ENCODE data around the gene MAPK12. TPM values are rescaled to one million over a fixed set of nuclear protein-coding genes. Genes with fewer than 3 reads are reported as not detected.

Gene MAPK12
- 88.5 TPM for total RNA-seq (ENCODE audit: unreplicated experiment)
- long read RNA-seq, partial matches to known transcripts: 8 of 14 reads
- long read RNA-seq, other reads (novel, unspliced or antisense): 5 of 14 reads

- peaks cover 10% of the 10 kb centered on the region for H3K27me3 Mint-ChIP-seq (ENCODE audit: unreplicated experiment)
- H3K4me1 Mint-ChIP-seq (ENCODE audit: low read depth, unreplicated experiment): no peaks in the 10 kb centered on the region
- no peak within 1 kb of the TSS for H3K27ac Mint-ChIP-seq (ENCODE audit: unreplicated experiment)
- no peaks in the 10 kb centered on the region for H3K36me3 Mint-ChIP-seq (ENCODE audit: unreplicated experiment)
- no peak for TF ChIP-seq CTCF (IDR thresholded peaks at IDR 0.05; ENCODE audit: partially characterized antibody, unreplicated experiment)
- H3K9me3 Mint-ChIP-seq (ENCODE audit: unreplicated experiment): no peaks in the 10 kb centered on the region
- DNase-seq: peak; percentile 79
- H3K4me3 Mint-ChIP-seq (ENCODE audit: unreplicated experiment): peak within 1 kb of the TSS; percentile 76
Observed at GRCh38 chr22:50261615-50262459, at the start of gene MAPK12. MAPK12 (minus strand) TSS chr22:50261683; CDS start chr22:50261509, 174 bp downstream.

- H3K9me3 Mint-ChIP-seq (ENCODE audit: unreplicated experiment): peaks cover 3% of the 10 kb centered on the region
- H3K4me1 Mint-ChIP-seq (ENCODE audit: low read depth, unreplicated experiment): peaks cover 13% of the 10 kb centered on the region
- peaks cover 8% of the 10 kb centered on the region for H3K27me3 Mint-ChIP-seq (ENCODE audit: unreplicated experiment)
- no peak for TF ChIP-seq CTCF (IDR thresholded peaks at IDR 0.05; ENCODE audit: partially characterized antibody, unreplicated experiment)
- DNase-seq: no peak
- no peak overlapping the region for H3K4me3 Mint-ChIP-seq (ENCODE audit: unreplicated experiment)
- no peak overlapping the region for H3K27ac Mint-ChIP-seq (ENCODE audit: unreplicated experiment)
- no peaks in the 10 kb centered on the region for H3K36me3 Mint-ChIP-seq (ENCODE audit: unreplicated experiment)
Observed at GRCh38 chr22:50310949-50311444, 49.5 kb upstream of the MAPK12 start.

GRCh38 chr22:50310031-50310722 is 48.7 kb upstream of the MAPK12 start:
- Mint-ChIP-seq H3K27ac (ENCODE audit: unreplicated experiment) (no peak overlapping the region), H3K36me3 (ENCODE audit: unreplicated experiment) (no peaks in the 10 kb centered on the region), H3K27me3 (ENCODE audit: unreplicated experiment) (peaks cover 8% of the 10 kb centered on the region), H3K9me3 (ENCODE audit: unreplicated experiment) (peaks cover 3% of the 10 kb centered on the region), H3K4me3 (ENCODE audit: unreplicated experiment) (no peak overlapping the region), H3K4me1 (ENCODE audit: low read depth, unreplicated experiment) (peaks cover 10% of the 10 kb centered on the region)
- no peak for TF ChIP-seq CTCF (IDR thresholded peaks at IDR 0.05; ENCODE audit: partially characterized antibody, unreplicated experiment)
- DNase-seq: peak; percentile 18

GRCh38 chr22:50309601-50309991 is 48.1 kb upstream of the MAPK12 start:
- H3K4me3 Mint-ChIP-seq (ENCODE audit: unreplicated experiment): no peak overlapping the region
- H3K27me3 Mint-ChIP-seq (ENCODE audit: unreplicated experiment): peaks cover 8% of the 10 kb centered on the region
- no peak for TF ChIP-seq CTCF (IDR thresholded peaks at IDR 0.05; ENCODE audit: partially characterized antibody, unreplicated experiment)
- peak; percentile 76 for DNase-seq
- H3K9me3 Mint-ChIP-seq (ENCODE audit: unreplicated experiment): peaks cover 3% of the 10 kb centered on the region
- peaks cover 10% of the 10 kb centered on the region for H3K4me1 Mint-ChIP-seq (ENCODE audit: low read depth, unreplicated experiment)
- H3K27ac Mint-ChIP-seq (ENCODE audit: unreplicated experiment): no peak overlapping the region
- H3K36me3 Mint-ChIP-seq (ENCODE audit: unreplicated experiment): no peaks in the 10 kb centered on the region

Data from glutamatergic neuron (in vitro differentiated cells).